HTERT RPE-1 (cell line): Measurements from ENCODE around the gene RPTOR.

ENCODE experiments used
- in situ Hi-C: fragments of 300-500 bp; cut with MboI; formaldehyde crosslinking; loops from 4 replicates; pipeline ENCODE4 v1.14.3; 2020; ENCODE audit warnings: low sequenced_read_pairs

Gene RPTOR

DNA sequence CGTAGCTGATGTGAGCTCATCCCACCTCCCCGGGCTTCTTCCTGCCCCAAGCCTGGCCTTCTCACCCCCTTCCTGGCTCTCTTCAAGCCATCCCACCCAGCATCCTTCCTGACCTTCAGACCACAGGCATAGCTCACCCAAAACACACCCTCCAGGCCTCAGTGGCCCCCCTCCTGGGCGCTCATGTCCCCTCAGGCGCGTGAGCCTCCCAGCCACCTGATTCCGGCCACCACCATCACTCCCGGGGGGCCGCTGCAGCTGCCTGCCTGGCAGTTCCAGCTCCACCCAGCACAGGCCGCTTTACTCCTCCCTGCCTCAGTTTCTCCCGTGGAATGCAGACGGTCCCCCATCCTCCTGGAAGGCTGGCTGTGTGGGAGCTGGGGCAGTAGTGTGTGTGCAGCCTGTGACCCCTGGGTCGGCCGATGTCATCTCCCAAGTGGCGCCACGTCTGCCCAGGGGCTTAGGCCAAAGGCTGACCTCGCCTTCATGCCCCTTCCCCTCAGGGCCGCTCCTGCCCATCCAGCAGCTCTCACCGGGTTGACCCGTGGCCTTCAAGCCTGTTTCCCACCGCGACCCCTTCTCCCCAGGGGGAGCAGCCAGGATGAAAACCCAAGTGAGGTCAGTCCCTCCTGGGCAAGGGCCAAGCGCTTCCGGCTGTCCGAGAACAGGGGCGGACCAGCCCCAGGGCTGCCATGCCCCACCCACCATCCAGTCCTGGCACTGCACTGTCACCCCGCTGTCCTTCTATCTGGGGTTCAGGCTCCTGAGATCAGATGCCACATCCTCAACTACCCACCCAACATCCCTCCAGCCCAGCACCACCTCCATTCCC lies 435.1 kb downstream of the RPTOR start:
- in situ Hi-C loops: no loop called here

DNA sequence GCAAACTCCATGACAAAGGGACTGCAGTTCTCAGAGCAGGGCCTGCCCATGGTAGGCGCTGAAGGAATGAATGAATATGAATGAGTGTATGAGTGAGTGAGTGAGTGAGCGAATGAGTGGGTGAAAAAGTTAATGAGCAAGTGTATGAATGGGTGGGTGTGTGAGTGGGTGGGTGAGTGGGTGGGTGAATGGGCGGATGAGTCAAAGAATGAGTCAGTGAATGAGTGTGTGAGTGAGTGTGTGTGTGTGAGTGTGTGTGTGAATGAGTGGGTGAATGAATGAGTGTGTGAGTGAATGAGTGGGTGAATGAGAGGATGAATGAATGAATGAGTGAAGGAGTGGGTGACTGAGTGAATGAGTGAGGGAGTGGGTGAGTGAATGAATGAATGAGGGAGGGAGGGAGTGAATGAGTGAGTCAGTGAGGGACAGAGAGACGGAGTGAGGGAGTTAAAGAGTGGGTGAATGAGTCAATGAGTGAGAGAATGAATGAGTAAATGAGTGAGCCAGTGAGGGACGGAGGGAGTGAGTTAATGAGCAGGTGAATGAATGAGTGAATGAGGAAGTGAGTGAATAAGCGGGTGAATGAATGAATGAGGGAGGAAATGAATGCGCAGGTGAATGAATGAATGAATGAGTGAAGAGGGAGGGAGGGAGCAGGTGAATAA lies 435.9 kb downstream of the RPTOR start:
- in situ Hi-C loops: no loop called here

DNA sequence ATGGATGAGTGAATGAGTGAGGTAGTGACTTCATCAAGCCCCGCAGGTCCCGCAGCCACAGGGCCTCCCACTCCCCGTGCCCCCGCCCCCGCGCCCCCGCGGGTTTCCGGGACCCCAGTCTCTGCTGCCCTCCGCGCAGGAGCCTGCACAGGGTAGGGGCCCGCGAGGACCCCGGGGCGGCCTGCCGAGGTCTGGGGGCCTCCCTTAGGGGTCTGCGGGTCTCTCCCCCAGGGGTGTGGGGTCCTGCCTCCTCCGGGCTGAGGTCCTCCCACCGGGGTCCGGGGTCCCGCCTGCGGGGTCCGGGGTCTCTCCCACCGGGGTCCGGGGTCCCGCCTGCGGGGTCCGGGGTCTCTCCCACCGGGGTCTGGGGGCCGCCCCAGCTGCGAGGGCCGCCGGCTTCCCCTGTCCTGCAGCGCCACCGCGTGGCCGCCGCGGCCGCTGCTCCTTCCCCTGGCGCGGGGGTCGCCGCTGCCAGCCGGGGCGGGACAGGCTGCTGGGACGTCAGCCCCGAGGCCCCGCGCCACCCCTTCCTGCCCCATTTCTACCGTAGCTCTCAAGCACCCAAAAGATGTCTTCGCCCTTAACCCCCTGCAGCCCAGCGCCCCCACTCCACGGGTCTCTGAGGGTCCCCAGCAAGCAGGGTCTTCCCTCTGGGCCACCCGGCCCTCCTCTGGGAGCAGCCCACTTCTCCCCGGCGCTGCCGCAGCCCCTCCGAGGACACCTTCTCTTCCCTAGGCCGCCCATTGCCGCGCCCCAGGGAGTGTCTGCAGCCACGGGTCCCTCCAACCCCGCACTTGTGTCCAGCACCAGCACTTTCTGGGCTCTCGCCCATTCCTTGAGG lies 436.6 kb downstream of the RPTOR start:
- in situ Hi-C loops: no loop called here

DNA sequence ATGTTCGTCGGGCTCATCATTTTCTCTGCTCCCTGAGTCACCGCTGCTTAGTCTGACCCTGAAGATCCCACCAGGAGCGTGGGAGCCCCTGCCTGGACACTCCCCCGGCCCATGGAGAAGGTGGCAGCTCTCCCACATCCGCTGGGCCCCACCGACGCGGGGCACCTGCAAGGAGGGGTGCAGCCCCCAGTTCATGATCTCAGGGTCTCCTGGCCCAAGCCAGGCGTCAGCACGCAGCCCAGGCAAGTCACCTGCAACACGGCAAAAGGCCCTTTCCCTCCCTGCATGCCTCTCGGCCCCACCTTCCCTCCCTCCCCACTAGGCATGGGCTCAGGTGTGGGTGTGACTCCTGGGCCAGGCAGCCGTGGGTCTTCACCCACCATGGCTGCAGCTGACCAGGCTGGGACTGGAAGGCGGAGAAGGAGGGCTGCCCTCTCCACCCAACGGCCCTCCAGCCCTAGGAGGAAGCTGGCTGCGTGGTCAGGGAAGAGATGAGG lies 437.3 kb downstream of the RPTOR start:
- in situ Hi-C loops: no loop called here

DNA sequence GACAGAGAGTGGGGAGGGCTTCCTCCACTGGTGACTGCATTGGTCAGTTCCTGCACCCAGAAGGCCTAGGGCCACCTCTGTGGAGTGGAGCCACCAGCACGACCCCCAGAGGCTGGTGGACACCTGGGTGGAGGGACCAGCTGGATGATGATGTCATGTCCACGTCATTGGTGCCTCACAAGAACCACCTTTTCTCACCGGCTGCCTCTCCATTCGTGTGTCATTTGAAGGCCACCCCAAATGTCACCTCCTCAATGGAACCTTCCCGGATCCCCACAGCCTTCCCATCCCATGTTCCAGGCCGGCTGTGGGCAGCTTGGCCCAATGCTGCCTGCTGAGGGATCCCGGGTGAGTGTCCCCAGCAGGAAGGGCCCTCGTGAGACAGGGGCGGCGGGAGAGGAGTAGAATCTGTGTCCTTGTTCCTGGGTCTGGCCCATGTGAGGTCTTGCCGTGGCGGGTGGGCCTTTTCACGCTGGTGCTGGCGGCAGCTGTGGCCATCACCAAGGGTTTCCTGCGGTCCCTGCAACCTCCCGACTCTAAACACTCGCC lies 437.9 kb downstream of the RPTOR start:
- in situ Hi-C loops: no loop called here

DNA sequence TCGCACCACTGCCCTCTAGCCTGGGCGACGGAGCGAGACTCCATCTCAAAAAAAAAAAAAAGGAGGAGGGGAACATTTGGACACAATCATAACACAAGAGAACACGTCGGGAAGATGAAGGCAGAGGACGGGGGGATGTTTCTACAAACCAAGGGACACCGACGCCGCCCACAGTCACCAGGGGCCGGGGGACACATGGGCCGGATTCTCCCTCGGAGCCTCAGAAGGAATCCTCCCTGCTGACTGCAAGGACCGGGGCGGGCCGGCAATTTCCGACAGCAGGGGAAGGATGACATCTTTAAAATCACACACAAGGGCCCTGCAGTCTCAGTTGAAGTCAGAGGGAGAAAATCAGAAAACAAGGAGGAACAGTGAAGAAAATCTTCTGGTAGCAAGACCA lies 438.9 kb downstream of the RPTOR start:
- in situ Hi-C loops: no loop called here

DNA sequence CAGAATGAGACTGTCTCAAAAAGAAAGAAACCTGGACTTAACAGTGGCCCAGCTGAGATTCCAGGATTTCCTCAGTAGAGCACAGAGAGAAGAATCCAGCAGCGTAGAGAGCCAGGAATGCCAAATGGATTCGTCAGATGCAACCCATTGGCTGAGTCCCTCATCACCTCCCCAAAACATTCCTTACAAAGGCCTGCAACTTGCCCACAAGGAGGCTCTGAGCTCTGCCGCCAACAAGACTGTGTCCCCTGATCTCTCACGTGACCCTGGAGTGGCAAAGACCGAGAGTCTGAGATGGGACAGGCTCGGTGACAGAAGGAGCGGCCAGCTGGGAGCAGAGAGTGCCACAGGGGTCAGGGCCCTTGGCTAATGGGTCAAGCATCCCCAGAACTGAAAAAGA lies 440.1 kb downstream of the RPTOR start:
- in situ Hi-C loops: no loop called here

DNA sequence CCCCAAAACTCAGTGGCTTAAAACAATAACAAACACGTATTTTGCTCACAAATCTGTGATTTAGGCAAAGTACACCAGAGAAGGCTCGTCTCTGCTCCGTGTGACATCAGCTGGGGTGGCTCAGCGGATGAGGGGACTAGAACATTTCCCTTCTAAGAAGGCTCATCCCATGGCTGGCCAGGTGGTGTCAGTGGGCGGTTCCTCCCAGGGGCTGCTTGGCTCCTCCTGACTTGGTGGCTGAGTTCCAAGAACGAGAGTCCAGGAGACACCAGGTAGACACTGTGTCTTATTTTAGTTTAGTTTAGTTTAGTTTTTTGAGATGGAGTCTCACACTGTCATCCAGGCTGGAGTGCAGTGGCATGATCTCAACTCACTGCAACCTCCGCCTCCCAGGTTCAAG lies 441.4 kb downstream of the RPTOR start:
- in situ Hi-C loops: no loop called here

DNA sequence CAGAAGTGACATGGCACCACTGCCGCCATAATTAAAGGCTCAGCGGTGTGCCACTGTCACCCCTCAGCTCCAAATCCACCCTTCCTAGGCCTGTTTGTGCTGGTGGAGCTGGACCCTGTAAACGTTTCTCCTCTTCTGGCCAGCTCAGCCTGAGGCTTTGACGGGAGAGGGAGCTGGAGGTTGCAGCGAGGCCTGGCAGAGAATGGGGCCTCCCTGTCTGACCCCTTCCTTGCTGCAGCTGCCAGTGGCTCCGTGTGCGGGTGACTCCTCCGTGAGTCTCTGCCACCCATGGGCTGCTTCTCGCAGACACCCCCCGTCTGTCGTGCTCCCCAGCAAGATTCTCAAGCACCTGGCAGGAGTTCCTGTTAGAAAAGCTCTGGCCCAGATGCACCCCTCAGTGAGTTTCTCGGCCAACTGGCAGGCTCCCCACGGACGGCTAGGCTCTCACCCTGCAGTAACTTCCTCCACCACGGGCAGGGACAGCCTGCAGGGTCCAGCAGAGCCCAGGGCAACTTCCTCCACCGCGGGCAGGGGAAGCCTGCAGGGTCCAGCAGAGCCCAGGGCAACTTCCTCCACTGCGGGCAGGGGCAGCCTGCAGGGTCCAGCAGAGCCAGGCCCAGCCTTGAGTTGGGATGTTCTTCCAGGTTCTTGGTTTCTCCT lies 442.3 kb downstream of the RPTOR start:
- in situ Hi-C loops: no loop called here

DNA sequence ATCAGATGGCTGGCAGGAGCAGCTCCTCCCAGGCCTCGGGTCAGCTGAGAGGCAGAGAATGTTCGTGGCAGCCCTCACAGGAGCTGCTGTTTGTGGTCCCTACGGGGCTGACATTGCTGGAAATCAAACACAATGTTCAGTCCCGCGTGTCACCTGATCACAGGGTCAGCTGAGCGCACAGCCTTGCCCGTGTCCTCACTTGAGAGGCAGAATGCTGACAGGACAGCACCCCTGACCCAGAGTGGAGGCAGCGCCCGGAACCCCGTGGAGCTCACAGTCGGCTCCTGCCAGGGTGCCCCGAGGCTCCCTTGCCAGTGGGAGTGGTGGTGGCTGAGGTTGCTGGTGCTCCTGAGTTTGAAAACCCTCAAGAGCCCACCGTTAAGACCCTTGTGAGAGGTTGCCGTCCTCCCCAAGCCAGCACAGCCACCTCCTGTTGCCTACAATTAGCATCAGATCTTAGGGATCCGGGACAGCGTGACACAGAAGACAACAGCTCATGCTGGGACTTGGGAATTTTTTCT lies 443.4 kb downstream of the RPTOR start:
- in situ Hi-C loops: no loop called here

DNA sequence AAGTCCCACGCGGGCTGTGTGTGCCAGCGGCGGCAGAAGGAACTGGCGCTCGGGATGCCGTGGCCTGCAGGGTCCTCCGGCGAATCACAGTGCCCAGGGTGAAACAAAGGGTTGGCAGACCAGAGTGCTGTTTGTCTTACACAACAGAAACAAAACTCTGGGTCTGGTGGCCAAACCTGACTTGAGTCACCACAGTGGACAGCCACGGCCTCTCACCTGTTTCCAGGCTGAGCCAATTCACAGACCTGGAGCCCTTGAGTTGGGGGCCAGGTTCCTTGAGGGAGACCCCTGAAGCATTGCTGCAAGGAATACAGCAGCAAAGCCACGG lies 444.9 kb downstream of the RPTOR start:
- in situ Hi-C loops: no loop called here

DNA sequence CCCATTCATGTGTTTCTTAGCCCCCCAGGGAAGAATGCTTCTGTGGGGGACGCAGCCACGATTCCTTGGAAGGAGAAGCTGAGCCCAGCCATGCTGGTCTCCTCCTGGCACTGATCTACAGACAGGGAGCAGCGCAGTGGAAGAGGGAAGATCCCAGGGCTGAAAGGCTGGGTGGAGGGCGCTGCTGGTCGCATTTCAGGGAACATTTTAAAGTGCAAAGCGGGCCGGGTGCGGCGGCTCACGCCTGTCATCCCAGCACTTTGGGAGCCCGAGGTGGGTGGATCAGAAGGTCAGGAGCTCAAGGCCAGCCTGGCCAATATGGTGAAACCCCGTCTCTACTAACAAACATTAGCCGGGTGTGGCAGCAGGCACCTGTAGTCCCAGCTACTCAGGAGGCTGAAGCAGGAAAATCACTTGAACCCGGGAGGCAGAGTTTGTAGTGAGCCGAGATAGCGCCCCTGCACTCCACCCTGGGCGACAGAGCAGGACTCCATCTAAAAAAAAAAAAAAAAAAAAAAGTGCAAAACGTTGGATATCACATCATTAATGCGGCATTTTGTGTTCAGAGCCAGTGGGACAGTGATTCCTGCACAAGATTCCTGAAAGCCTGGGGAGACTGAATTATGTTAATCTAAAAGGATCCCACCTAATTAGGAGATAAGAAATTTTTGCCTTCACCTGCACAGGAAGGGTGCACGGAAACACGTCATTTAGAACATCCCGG lies 446.4 kb downstream of the RPTOR start:
- in situ Hi-C loops: no loop called here

DNA sequence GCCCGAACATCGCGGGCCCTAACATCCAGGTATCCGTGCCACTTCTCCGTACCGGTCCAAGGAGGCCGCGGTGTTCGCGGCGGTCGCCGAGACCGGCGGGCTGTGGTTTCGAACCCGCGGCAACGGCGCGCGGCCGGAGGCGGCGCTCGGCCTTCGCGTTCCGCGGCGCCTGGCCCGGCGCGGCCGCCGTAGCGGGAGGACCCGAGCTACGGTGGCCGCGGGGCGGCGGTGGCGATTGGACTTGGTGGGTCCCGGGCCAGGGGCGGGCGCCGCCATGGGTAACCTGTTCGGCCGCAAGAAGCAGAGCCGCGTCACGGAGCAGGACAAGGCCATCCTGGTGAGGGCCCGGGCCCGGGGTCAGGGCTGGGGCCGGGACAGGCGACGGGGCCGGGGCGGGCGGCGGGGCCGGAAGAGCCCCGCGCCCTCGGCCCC lies 447.0 kb downstream of the RPTOR start, which contains the start of gene CHMP6:
Gene CHMP6, plus strand, starts transcription at position 197 of the 432 bp plus-strand sequence. Its CDS starts 78 bp downstream, at position 275.
- in situ Hi-C loops: no loop called here

DNA sequence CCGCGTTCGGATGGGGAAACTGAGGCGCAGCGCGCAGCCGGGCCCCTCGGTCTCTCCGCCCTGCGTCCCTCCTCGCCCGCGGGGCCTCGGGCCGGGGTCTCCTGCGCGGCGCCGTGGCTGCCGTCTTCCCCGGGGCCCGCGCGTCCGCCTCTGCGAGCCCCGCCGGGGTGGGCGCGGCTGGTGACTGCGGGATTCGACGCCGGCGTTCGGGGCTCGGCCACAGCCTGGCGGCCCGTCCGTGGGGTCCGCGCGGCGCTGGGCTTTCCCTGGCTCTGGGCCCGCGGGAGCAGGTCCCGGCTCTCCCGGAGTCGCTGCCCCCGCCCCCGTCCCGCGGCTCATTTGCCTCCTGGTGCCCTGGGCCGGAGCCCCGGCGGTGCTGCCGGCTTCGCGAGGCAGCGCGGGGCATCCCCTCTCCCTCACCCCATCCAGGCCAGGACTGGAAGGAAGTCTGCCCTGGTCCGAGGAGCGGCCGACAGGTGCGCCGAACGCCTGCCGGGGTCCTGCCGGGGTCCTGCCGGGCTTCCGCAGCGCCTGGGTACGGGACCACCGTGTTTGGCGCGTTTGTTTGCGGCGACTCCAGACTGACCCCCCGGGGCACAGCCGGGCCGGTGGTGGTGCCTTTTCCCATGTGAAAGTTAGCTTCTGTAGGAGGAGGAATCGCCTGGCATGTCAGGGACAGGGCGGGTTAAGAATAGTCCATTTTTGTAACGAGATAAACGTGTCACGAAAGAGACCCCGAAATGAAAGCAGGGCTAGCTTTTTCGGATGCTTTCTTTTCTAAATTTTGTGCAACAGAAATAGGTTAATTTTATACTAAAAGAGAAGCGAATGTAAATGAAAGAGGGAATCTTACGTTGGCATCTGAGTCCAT lies 447.7 kb downstream of the RPTOR start:
- in situ Hi-C loops: no loop called here

DNA sequence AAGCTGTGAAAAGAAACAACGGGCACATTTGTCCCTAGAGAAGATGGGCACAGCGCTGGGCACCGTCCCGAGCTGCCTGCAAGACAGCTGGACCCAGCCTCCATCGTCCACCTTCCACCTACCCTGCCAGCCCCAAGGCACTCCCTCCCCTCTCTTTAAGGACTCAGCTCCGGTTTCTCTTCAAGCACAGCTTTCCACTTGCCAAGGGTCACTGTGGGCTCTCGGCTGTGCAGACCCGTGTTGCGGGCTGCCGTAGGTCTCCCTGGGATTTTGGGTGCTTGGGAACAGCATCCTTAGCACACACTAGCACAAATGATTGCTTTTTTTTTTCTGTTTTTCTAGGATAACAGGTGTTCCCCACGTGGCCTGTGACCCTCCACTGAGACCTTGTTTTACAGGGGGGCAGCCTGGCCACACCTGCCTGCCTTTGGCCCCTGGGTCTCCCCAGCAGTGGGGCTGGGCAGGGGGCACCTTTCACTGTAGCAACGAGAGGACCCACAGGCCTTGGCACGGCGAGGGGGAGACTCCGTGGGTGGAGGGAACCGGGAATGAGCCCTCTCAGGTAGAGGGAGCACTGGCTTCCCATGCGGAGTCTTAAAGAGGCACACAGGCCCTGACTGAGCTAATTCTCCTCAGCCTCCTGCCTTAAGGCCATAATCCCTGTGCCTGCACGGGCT lies 448.4 kb downstream of the RPTOR start:
- in situ Hi-C loops: no loop called here

DNA sequence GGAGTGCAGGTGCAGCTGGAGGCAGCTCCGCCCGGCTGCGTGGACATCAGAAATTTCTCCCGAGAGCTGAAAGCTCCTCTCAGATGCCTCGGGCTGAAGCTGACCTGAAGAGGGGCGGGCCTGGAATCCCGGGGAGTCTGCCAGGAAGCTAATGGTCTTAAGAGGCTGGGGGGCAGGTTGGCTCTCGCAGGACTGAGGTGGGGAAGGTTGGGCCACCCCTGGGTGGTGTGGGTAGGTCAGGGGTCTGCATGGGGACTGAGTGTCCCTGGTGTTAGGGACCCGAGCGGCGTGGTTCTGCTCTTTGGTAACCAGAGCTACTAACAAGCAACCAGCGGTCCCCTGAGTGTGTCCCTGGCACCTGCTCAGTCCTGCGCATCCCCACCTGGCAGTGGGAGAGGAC lies 450.5 kb downstream of the RPTOR start:
- in situ Hi-C loops: no loop called here

DNA sequence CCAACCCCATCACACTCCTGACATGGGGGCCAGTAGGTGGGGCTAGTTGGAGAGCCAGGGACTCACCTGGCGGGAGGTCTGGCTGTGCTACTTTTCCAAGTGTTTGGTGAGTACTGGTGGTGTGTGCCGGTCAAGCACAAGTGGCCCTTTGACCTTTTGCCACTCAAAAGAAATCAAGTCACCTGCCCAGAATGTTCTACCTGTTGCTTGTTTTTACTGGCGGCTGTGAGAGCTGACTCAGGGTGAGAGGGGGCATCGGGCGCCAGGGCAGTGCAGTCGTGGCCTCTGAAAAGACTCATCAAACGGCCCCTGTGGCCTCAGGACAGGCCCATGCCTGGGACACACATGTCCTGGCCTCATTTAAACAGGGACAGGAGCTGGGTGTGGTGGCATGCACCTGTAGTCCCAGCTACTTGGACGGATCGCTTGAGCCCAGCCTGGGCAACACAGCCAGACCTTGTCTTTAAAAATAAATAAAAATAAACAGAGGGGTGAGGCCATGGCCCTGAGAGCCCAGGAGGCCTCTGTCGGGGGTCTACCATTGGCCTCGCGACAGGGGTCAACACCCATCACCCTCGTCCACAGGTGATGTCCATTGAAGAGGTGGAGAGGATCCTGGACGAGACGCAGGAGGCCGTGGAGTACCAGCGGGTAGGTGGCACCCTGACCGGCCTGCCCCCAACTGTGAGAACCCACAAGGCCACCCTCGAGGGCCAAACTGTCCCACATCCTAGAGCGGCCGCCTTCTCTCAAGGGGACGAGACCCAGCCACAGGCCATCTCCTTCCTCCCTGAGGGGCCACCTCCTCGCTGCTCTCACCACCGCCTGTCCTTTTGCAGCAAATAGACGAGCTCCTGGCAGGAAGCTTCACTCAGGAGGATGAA lies 452.0 kb downstream of the RPTOR start:
- in situ Hi-C loops: no loop called here
